Colonic mucosa (tissue), 4 donors: ENCODE results near the gene AFP. TPM values are rescaled to one million over a fixed set of nuclear protein-coding genes. Genes with fewer than 3 reads are reported as not detected.

Source experiments
- DNase-seq: peaks from one replicate; pipeline ENCODE4 v3.0.0-alpha.2; 2020
- H3K27ac ChIP-seq: fragments of 200-600 bp; one replicate; pipeline ENCODE4 v1.8.0; 2021
- H3K27me3 ChIP-seq: fragments of 200-600 bp; one replicate; pipeline ENCODE4 v1.8.0; 2021
- H3K36me3 ChIP-seq: fragments of 200-600 bp; one replicate; pipeline ENCODE4 v1.8.0; 2021
- H3K4me1 ChIP-seq: fragments of 200-600 bp; one replicate; pipeline ENCODE4 v1.8.0; 2021; ENCODE audit warnings: mild to moderate bottlenecking
- H3K4me3 ChIP-seq: fragments of 200-600 bp; one replicate; pipeline ENCODE4 v1.8.0; 2021
- H3K9ac ChIP-seq, 2 donors: one replicate each; pipeline ENCODE4 v1.7.0; 2013; ENCODE audit warnings: control low read depth in 2 of 2, low read depth in 2 of 2, low read length in 2 of 2
- H3K9me3 ChIP-seq: fragments of 200-600 bp; one replicate; pipeline ENCODE4 v1.8.0; 2021
- intact Hi-C: fragments of 100-400 bp; cut with DNase I; formaldehyde crosslinking; loops from one replicate; pipeline ENCODE4 v1.14.1; 2022
- total RNA-seq, 2 donors: library from RNA; stranded (reverse); fragmentation: NEBNext Ultra II Directional in 1 of 2; extraction: Animal tissue kit (Norgen Biotek cat#: 25700) in 1 of 2; gene quantifications; one replicate each; pipeline ENCODE4 v1.2.1, GENCODE V29; 2021
- TF ChIP-seq, protein P1 (sequence below): fragments of 200-600 bp; IDR thresholded peaks from one replicate; pipeline ENCODE4 v1.8.0; 2022; ENCODE audit warnings: antibody characterized with exemption, mild to moderate bottlenecking
- donor health status: healthy.
- donor health status: DM: no; HTN: no; CAD: no.
- donor health status: DM: no; HTN: no; CAD: no.

Gene AFP
- total RNA-seq, 2 donors from 2014 or later: 0.48 to 4.6 TPM

DNA sequence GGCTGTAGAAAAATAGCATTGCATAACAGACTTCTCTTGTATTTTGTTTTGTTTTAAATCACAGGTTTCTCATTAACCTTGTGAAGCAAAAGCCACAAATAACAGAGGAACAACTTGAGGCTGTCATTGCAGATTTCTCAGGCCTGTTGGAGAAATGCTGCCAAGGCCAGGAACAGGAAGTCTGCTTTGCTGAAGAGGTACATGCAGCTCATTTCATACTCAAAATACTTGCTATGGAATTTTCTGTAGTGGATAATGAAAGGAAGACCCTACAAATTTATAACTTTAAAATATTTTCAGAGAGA is 17.6 kb downstream of the AFP start:
- intact Hi-C loops: no loop called here

DNA sequence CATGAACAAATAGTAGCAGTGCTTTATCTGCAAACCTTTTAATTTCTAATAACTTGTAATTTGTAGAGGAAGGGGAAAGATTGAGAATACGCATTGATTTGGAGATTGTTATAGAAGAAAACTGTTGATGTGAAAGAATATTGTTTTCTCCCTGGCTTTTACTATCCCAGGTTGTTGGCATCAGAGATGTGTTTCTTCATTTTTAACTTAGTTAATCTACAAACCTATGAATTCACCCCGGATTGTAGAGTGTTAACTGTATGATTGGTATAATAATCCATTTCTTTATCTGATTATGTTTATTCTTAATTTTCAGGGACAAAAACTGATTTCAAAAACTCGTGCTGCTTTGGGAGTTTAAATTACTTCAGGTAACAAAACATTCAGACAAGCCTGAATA is 18.9 kb downstream of the AFP start:
- H3K4me1 ChIP-seq: no peaks in the 10 kb centered on the region
- H3K4me3 ChIP-seq: no peak overlapping the region
- no peak overlapping the region for H3K27ac ChIP-seq
- no peak overlapping the region for H3K9ac ChIP-seq
- no peaks in the 10 kb centered on the region for H3K36me3 ChIP-seq
- H3K9me3 ChIP-seq: no peaks in the 10 kb centered on the region
- DNase-seq: no peak
- intact Hi-C loops: no loop called here
- no peaks in the 10 kb centered on the region for H3K27me3 ChIP-seq
- TF ChIP-seq, protein P1, sequence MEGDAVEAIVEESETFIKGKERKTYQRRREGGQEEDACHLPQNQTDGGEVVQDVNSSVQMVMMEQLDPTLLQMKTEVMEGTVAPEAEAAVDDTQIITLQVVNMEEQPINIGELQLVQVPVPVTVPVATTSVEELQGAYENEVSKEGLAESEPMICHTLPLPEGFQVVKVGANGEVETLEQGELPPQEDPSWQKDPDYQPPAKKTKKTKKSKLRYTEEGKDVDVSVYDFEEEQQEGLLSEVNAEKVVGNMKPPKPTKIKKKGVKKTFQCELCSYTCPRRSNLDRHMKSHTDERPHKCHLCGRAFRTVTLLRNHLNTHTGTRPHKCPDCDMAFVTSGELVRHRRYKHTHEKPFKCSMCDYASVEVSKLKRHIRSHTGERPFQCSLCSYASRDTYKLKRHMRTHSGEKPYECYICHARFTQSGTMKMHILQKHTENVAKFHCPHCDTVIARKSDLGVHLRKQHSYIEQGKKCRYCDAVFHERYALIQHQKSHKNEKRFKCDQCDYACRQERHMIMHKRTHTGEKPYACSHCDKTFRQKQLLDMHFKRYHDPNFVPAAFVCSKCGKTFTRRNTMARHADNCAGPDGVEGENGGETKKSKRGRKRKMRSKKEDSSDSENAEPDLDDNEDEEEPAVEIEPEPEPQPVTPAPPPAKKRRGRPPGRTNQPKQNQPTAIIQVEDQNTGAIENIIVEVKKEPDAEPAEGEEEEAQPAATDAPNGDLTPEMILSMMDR: no peak

More for the DNA sequence above, 17.6 kb downstream of the AFP start:
- H3K4me1 ChIP-seq: no peaks in the 10 kb centered on the region
- H3K27ac ChIP-seq: no peak overlapping the region
- no peaks in the 10 kb centered on the region for H3K9me3 ChIP-seq
- H3K4me3 ChIP-seq: no peak overlapping the region
- no peaks in the 10 kb centered on the region for H3K36me3 ChIP-seq
- H3K27me3 ChIP-seq: no peaks in the 10 kb centered on the region
- DNase-seq: no peak
- TF ChIP-seq, protein P1: no peak
- H3K9ac ChIP-seq: no peak overlapping the region

DNA sequence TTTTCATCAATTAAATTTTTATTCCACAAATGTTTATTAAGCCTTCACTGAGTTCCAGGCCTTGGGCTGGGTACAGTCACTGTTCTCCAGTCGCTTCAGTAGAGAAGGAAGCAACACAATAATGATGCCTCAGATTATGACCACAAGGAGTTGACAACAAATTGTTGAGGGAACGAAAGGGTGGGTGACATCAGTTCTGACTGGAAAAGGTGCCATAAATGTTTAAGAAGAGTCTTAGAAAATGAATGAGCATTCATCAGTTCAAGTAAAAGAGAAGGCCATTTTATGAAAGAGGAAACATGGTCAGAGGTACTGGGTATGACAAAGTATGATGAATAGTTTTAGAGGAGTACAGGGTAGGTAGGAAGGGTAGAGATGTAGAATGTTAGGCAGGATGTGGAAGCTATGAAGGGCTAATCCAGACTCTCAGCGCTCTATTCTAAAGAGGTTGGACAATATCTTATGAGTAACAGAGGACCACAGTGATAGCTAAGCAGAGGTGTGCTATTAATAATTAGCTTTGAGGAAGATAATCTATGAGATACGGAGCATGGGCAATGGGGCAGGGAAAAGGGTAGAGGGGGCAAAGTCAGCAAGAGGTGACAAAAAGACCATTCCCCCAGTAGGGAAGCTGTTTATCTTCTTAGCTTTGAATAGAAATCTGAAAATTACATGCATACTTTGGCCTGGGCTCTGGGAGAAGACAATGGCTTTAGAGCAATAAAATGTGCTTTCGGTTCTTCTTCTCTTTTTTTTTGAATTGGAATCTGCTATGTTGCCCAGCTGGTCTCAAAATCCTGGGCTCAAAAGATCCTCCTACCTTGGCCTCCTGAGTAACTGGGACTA is 20.4 kb downstream of the AFP start:
- H3K4me3 ChIP-seq: no peak overlapping the region
- intact Hi-C loops: no loop called here
- TF ChIP-seq, protein P1: no peak
- H3K27ac ChIP-seq: no peak overlapping the region
- H3K4me1 ChIP-seq: no peaks in the 10 kb centered on the region
- H3K9me3 ChIP-seq: no peaks in the 10 kb centered on the region
- H3K9ac ChIP-seq: no peak overlapping the region
- no peaks in the 10 kb centered on the region for H3K36me3 ChIP-seq
- no peaks in the 10 kb centered on the region for H3K27me3 ChIP-seq
- no peak for DNase-seq

DNA sequence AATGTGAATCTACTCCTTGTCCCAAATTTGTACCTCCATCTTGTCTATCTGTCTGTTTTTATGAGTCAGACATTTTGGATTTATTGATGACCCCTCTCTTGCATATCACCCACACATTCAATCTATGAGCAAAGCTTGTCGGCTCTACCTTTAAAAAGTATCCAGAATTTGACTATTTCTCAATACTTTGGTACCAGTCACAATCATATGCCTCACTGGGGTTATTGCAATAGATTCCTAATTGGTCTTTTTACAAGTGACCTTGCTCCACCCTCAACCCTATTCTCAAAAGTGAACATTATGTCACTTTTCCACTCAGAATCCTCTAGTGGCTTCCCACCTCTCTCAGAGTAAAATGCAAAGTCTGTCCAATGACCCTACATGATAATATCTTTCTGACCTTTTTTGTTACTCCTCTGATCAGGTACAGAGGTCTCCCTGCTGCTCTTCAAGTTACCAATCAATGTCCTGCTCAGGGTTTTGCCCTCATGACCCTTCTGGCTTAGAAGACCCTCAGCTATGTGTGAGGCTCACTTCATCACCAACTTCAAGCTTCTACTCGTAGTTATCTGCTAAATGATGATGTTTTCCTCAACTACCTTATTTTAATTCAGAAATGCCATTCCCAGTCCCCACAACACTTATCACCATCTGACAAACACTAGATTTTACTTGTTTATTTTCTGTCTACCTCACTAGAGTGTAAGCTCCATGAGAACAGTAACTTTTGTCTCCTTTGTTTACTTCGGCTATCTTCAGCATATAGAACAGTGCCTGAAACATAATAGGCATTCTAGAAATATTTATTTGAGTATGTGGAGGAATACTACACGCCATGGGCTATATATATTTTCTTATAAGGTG is 22.4 kb downstream of the AFP start:
- intact Hi-C loops: no loop called here
- no peak overlapping the region for H3K9ac ChIP-seq
- no peaks in the 10 kb centered on the region for H3K4me1 ChIP-seq
- no peaks in the 10 kb centered on the region for H3K36me3 ChIP-seq
- no peak overlapping the region for H3K27ac ChIP-seq
- no peaks in the 10 kb centered on the region for H3K9me3 ChIP-seq
- no peak overlapping the region for H3K4me3 ChIP-seq
- TF ChIP-seq, protein P1: no peak
- H3K27me3 ChIP-seq: no peaks in the 10 kb centered on the region
- DNase-seq: no peak

DNA sequence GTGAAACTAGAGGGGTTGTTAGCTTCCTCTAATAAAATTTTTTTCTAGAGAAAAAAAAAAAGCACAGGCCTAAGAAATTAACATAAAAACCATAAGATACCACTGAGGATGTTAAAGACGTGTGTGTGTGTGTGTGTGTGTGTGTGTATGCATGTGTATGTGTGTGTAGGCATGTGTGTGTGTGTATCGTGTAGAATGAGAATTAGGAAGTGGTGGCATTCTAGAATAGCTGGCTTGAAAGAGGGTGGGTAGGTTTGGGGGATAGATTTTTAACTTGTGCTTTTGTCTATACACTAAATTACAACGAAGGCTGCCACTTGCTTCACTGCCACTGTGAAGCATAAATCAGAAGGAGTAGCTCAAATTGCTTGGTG is 23.0 kb downstream of the AFP start:
- no peak overlapping the region for H3K9ac ChIP-seq
- intact Hi-C loops: no loop called here
- TF ChIP-seq, protein P1: no peak
- no peak overlapping the region for H3K27ac ChIP-seq
- no peaks in the 10 kb centered on the region for H3K4me1 ChIP-seq
- no peak overlapping the region for H3K4me3 ChIP-seq
- H3K9me3 ChIP-seq: no peaks in the 10 kb centered on the region
- H3K36me3 ChIP-seq: no peaks in the 10 kb centered on the region
- H3K27me3 ChIP-seq: no peaks in the 10 kb centered on the region
- DNase-seq: no peak
